Osteoblast (primary cell): ENCODE results near the gene CRY1. TPM values are rescaled to one million over a fixed set of nuclear protein-coding genes. Genes with fewer than 3 reads are reported as not detected.

Experiments used
- DNase-seq: peaks from one replicate; pipeline ENCODE4 v3.0.0; 2011; ENCODE audit warnings: low spot score, mixed read lengths; ENCODE audit not compliant: insufficient read length; ENCODE audit errors: missing footprints
- H2AFZ ChIP-seq: 2 replicates; pipeline ENCODE4 v1.6.0; 2011; ENCODE audit warnings: mild to moderate bottlenecking, low read length
- H3K27ac ChIP-seq: 2 replicates; pipeline ENCODE4 v1.5.1; 2011; ENCODE audit warnings: mild to moderate bottlenecking, low read depth, low read length, moderate library complexity
- H3K27me3 ChIP-seq: 2 replicates; pipeline ENCODE4 v1.6.0; 2012; ENCODE audit warnings: mild to moderate bottlenecking, control low read depth, inconsistent platforms, low read length, moderate library complexity; ENCODE audit not compliant: insufficient read depth
- H3K36me3 ChIP-seq: 2 replicates; pipeline ENCODE4 v1.5.1; 2011; ENCODE audit warnings: mild to moderate bottlenecking, low read length, control low read depth, moderate library complexity; ENCODE audit not compliant: insufficient read depth
- H3K4me1 ChIP-seq: 2 replicates; pipeline ENCODE4 v1.5.1; 2011; ENCODE audit warnings: mild to moderate bottlenecking, low read length, control low read depth, moderate library complexity; ENCODE audit not compliant: insufficient read depth
- H3K4me2 ChIP-seq: 2 replicates; pipeline ENCODE4 v1.6.0; 2011; ENCODE audit warnings: mild to moderate bottlenecking, low read length; ENCODE audit not compliant: insufficient read depth
- H3K4me3 ChIP-seq: fragments of 200-600 bp; sonication (generic); 3 replicates; pipeline ENCODE4 v1.5.1; 2012; ENCODE audit warnings: mild to moderate bottlenecking, low read length, inconsistent platforms; ENCODE audit not compliant: insufficient read depth
- H3K79me2 ChIP-seq: 2 replicates; pipeline ENCODE4 v1.6.0; 2012; ENCODE audit warnings: mild to moderate bottlenecking, low read length, control low read depth, inconsistent platforms; ENCODE audit not compliant: insufficient read depth
- H3K9me3 ChIP-seq: 2 replicates; pipeline ENCODE4 v1.5.1; 2011; ENCODE audit warnings: low read depth, low read length, control low read depth
- H4K20me1 ChIP-seq: 2 replicates; pipeline ENCODE4 v1.6.0; 2012; ENCODE audit warnings: mild to moderate bottlenecking, low read length, control low read depth; ENCODE audit not compliant: insufficient read depth
- CTCF ChIP-seq: IDR thresholded peaks from 2 replicates; pipeline ENCODE4 v1.5.1; 2011; ENCODE audit warnings: mild to moderate bottlenecking, low read depth, low read length, moderate library complexity; ENCODE audit errors: extremely low read depth
- total RNA-seq: library from RNA; depleted of rRNA; stranded (reverse); fragments of >200 nt; gene quantifications from 2 replicates; pipeline ENCODE4 v1.2.3, GENCODE V29; 2012

CRY1 gene
- 16.2 and 18.1 TPM in 2 replicates for total RNA-seq

GRCh38 chr12:107093417-107094182, at the start of gene CRY1:
Gene CRY1 (minus strand): TSS chr12:107093549. CDS start chr12:107092961, 588 bp downstream.
- H3K36me3 ChIP-seq, result no peaks in the 10 kb centered on the region

GRCh38 chr12:107139787-107140186, 46.4 kb upstream of the CRY1 start:
- H2AFZ ChIP-seq, result no peak overlapping the region
- DNase-seq, result no peak
- H3K79me2 ChIP-seq, result no peaks in the 10 kb centered on the region
- no peak overlapping the region for H3K27ac ChIP-seq
- H3K36me3 ChIP-seq, result no peaks in the 10 kb centered on the region
- H4K20me1 ChIP-seq, result no peaks in the 10 kb centered on the region
- no peak overlapping the region for H3K4me2 ChIP-seq
- H3K27me3 ChIP-seq, result no peaks in the 10 kb centered on the region
- H3K4me3 ChIP-seq, result no peak overlapping the region
- no peaks in the 10 kb centered on the region for H3K9me3 ChIP-seq
- TF ChIP-seq CTCF, result no peak
- no peaks in the 10 kb centered on the region for H3K4me1 ChIP-seq

More at GRCh38 chr12:107093417-107094182, at the start of gene CRY1:
- H4K20me1 ChIP-seq, result peaks cover 7% of the 10 kb centered on the region
- peak within 1 kb of the TSS; percentile 85 for H3K4me2 ChIP-seq
- no peaks in the 10 kb centered on the region for H3K27me3 ChIP-seq
- DNase-seq, result peak; percentile 96
- no peak for TF ChIP-seq CTCF
- no peaks in the 10 kb centered on the region for H3K9me3 ChIP-seq
- peaks cover 18% of the 10 kb centered on the region for H3K4me1 ChIP-seq
- H3K4me3 ChIP-seq, result peak within 1 kb of the TSS; percentile 91
- peaks cover 35% of the 10 kb centered on the region for H3K79me2 ChIP-seq
- H3K27ac ChIP-seq, result peak within 1 kb of the TSS; percentile 98
- H2AFZ ChIP-seq, result peak within 1 kb of the TSS; percentile 100

- no peak for TF ChIP-seq CTCF
- Histone ChIP-seq H3K9me3 (no peaks in the 10 kb centered on the region), H3K4me3 (no peak overlapping the region), H3K27ac (no peak overlapping the region), H3K4me1 (no peaks in the 10 kb centered on the region), H2AFZ (no peak overlapping the region), H3K36me3 (no peaks in the 10 kb centered on the region), H4K20me1 (no peaks in the 10 kb centered on the region), H3K79me2 (no peaks in the 10 kb centered on the region), H3K4me2 (no peak overlapping the region), H3K27me3 (no peaks in the 10 kb centered on the region)
- DNase-seq, result no peak
These were observed 45.6 kb upstream of the CRY1 start for GRCh38 chr12:107138990-107139389.

GRCh38 chr12:107135177-107135576, 41.8 kb upstream of the CRY1 start:
- Histone ChIP-seq H3K4me1 (no peaks in the 10 kb centered on the region), H3K36me3 (no peaks in the 10 kb centered on the region), H3K4me3 (no peak overlapping the region), H3K79me2 (no peaks in the 10 kb centered on the region), H3K9me3 (no peaks in the 10 kb centered on the region), H3K27ac (no peak overlapping the region), H3K27me3 (peaks cover 4% of the 10 kb centered on the region), H2AFZ (no peak overlapping the region), H3K4me2 (no peak overlapping the region), H4K20me1 (no peaks in the 10 kb centered on the region)
- peak; percentile 58 for DNase-seq
- no peak for TF ChIP-seq CTCF
